EL (cell line): ENCODE results near the gene ABCD4.
"Not testable (repeated sequence)": the region's sequence is repeated elsewhere in the genome, so short reads cannot be mapped to it uniquely, and the experiment has no call there.

ENCODE experiments used
- DNase-seq: peaks from one replicate; pipeline ENCODE4 v3.0.0-alpha.2; 2016

The ABCD4 gene

GRCh38 chr14:74302634-74303569 is at the start of gene ABCD4:
ABCD4 (minus strand) TSS chr14:74302934; CDS start chr14:74302912, 22 bp downstream.
- DNase-seq: peak; percentile 94

GRCh38 chr14:74350928-74351323 is 48.2 kb upstream of the ABCD4 start:
- DNase-seq: no peak

GRCh38 chr14:74350211-74350927 is 47.6 kb upstream of the ABCD4 start:
- DNase-seq: no peak

- no peak for DNase-seq
Observed at GRCh38 chr14:74349757-74350156, 47.0 kb upstream of the ABCD4 start.

GRCh38 chr14:74348735-74349463 is 46.2 kb upstream of the ABCD4 start:
- DNase-seq: no peak

- DNase-seq: no peak
Observed at GRCh38 chr14:74348241-74348734, 45.6 kb upstream of the ABCD4 start, which contains the start of gene VRTN. VRTN (plus strand) TSS chr14:74348471; CDS start chr14:74356784, 8,313 bp downstream.

- no peak for DNase-seq
Observed at GRCh38 chr14:74347795-74348100, 45.0 kb upstream of the ABCD4 start.

GRCh38 chr14:74347097-74347794 is 44.5 kb upstream of the ABCD4 start:
- DNase-seq: peak; percentile 56

- no peak for DNase-seq
Observed at GRCh38 chr14:74346341-74346740, 43.6 kb upstream of the ABCD4 start.

- DNase-seq: peak; percentile 69
Observed at GRCh38 chr14:74333909-74334308, 31.2 kb upstream of the ABCD4 start.

GRCh38 chr14:74329950-74330552 is 27.3 kb upstream of the ABCD4 start:
- not testable (repeated sequence) for DNase-seq

GRCh38 chr14:74326369-74327152 is 23.8 kb upstream of the ABCD4 start:
- DNase-seq: no peak

- DNase-seq: no peak
Observed at GRCh38 chr14:74325446-74325845, 22.7 kb upstream of the ABCD4 start.

- peak; percentile 37 for DNase-seq
Observed at GRCh38 chr14:74324931-74325361, 22.2 kb upstream of the ABCD4 start.

- no peak for DNase-seq
Observed at GRCh38 chr14:74314576-74314975, 11.8 kb upstream of the ABCD4 start.

GRCh38 chr14:74313601-74314000 is 10.9 kb upstream of the ABCD4 start:
- DNase-seq: no peak

GRCh38 chr14:74312161-74312560 is 9.4 kb upstream of the ABCD4 start:
- no peak for DNase-seq

GRCh38 chr14:74309125-74310022 is 6.6 kb upstream of the ABCD4 start:
- DNase-seq: no peak

GRCh38 chr14:74308695-74309094 is 6.0 kb upstream of the ABCD4 start:
- DNase-seq: no peak

GRCh38 chr14:74302152-74302628 is 544 bp downstream of the ABCD4 start:
- DNase-seq: peak; percentile 54
